Spinal cord (tissue), 10 donors: ENCODE results near the gene PDCD1. TPM values are rescaled to one million over a fixed set of nuclear protein-coding genes. Genes with fewer than 3 reads are reported as not detected.

Experiments used
- DNase-seq, 6 donors: peaks; one replicate each; pipeline versions ENCODE4 v3.0.0 to v3.0.0-alpha.2; 2013 to 2015; ENCODE audit warnings: low spot score in 6 of 6, low read depth in 4 of 6
- H3K27ac ChIP-seq: one replicate; pipeline ENCODE4 v1.5.1; 2013; ENCODE audit warnings: low read depth, low read length, control low read depth
- H3K27me3 ChIP-seq: one replicate; pipeline ENCODE4 v1.6.1; 2013; ENCODE audit warnings: low read length; ENCODE audit not compliant: control insufficient read depth, insufficient read depth
- H3K36me3 ChIP-seq: one replicate; pipeline ENCODE4 v1.6.1; 2013; ENCODE audit warnings: low read length; ENCODE audit not compliant: control insufficient read depth, insufficient read depth
- H3K4me1 ChIP-seq: one replicate; pipeline ENCODE4 v1.6.1; 2013; ENCODE audit warnings: low read length; ENCODE audit not compliant: control insufficient read depth, insufficient read depth
- H3K4me3 ChIP-seq: one replicate; pipeline ENCODE4 v1.5.1; 2013; ENCODE audit warnings: low read depth, low read length, control low read depth
- H3K9me3 ChIP-seq: one replicate; pipeline ENCODE4 v1.6.1; 2013; ENCODE audit warnings: low read length; ENCODE audit not compliant: control insufficient read depth, insufficient read depth
- WGBS: methylation state at CpG from one replicate; pipeline ENCODE4 v1.1.5; 2013; ENCODE audit warnings: missing lambda C conversion rate; ENCODE audit not compliant: insufficient coverage; 5-methylcytosine and 5-hydroxymethylcytosine counted together
- polyA plus RNA-seq, 2 donors: library from polyadenylated mRNA; unstranded; fragments of 120-200 nt; gene quantifications; one replicate each; pipeline ENCODE4 v1.2.1, GENCODE V29; 2013; ENCODE audit not compliant: insufficient read length in 2 of 2
- total RNA-seq, 2 donors: library from RNA; depleted of rRNA in 1 of 2; stranded (reverse); fragments of 120-200 nt in 1 of 2; fragments of >200 nt in 1 of 2; gene quantifications; one replicate each; pipeline versions ENCODE4 v1.2.3 to v1.2.4, GENCODE V29; 2013 to 2014
- donor health status: healthy.

The PDCD1 gene
- total and polyA plus RNA-seq, 4 donors, result 0.06 to 0.20 TPM; not detected in 2

GRCh38 chr2:241902357-241902991 is 43.8 kb upstream of the PDCD1 start:
- Histone ChIP-seq H3K4me3 (no peak overlapping the region), H3K4me1 (peaks cover 51% of the 10 kb centered on the region)
- WGBS, result 42% methylated on average over 36 of the region's 48 CpGs

DNA sequence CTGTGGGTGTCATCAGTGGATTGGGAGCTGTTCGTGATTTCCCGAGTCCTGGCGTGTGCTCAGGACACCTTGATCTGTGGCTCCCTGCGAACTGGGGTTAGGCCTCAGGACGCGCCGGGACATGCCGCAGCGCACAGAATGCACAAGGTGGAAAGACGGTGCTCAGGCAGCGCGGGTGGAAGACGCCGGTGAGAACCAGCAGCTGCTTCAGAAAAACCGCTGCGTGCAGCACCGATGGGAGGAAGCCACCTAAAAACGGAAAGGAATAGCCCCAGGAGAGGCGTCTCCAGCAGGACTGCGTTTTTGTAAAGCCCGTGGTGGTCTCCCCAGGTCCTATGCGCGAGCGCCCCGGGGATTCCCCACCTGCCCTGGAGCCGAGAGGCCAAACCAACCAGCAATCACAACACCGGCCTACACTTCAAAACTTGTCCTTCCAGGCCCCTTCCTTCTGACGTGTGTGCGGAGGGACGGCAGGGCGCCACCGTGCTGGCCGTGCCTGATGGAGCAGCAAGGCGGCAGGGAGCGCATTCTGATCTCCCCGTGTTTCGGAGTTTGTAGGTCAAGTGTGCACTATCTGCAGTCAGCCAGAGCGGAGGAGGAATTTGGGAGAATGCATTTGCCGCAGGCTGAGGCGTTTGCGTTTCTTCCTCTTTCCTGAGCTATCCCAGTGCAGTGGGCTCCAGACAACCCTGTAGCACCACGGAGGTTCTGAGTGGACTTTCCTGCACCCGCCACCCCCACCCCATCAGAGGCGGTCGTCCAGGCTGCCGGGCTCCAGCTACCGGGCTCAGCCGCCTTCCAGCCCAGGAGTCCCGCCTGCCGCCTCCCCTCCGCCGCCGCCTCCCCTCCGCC is 43.0 kb upstream of the PDCD1 start:
- H3K27me3 ChIP-seq, result no peaks in the 10 kb centered on the region
- H3K27ac ChIP-seq, result no peak overlapping the region
- 37% methylated on average over 42 of the region's 54 CpGs for WGBS

More at GRCh38 chr2:241902357-241902991, 43.8 kb upstream of the PDCD1 start:
- Histone ChIP-seq H3K27me3 (no peaks in the 10 kb centered on the region), H3K36me3 (peaks cover 44% of the 10 kb centered on the region), H3K27ac (no peak overlapping the region), H3K9me3 (no peaks in the 10 kb centered on the region)
- DNase-seq, result peak in 1 of 6 donors; percentile 51

DNA sequence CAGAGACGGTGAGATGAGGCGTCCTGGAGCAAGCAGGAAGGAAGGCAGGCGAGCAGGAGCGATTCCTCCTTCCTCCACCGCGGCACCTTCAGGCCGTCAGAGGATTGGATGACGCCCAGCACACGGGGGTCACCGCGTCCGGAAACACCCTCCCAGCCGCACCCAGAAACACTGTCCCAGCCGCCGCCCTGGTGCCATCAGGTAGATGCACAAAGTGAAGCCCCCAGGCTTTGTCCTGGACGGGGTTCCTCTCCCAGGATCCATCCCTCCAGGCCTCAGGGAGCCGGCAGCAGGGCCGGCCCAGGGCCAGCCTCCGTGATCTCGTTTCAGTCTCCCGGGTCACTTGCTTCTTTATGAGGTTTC is 42.3 kb upstream of the PDCD1 start:
- H3K4me1 ChIP-seq, result peaks cover 48% of the 10 kb centered on the region
- H3K4me3 ChIP-seq, result no peak overlapping the region
- no peak for DNase-seq
- H3K9me3 ChIP-seq, result no peaks in the 10 kb centered on the region
- no peak overlapping the region for H3K27ac ChIP-seq
- WGBS, result 93% methylated on average over 18 of the region's 21 CpGs
- H3K27me3 ChIP-seq, result no peaks in the 10 kb centered on the region
- H3K36me3 ChIP-seq, result peaks cover 50% of the 10 kb centered on the region

More for the DNA sequence above, 43.0 kb upstream of the PDCD1 start:
- DNase-seq, result peak in 1 of 6 donors; percentile 77
- Histone ChIP-seq H3K4me3 (peak overlapping the region; percentile 16), H3K9me3 (no peaks in the 10 kb centered on the region), H3K4me1 (peaks cover 51% of the 10 kb centered on the region), H3K36me3 (peaks cover 49% of the 10 kb centered on the region)

- Histone ChIP-seq H3K9me3 (no peaks in the 10 kb centered on the region), H3K36me3 (peaks cover 54% of the 10 kb centered on the region), H3K27ac (no peak overlapping the region), H3K4me3 (no peak overlapping the region), H3K27me3 (no peaks in the 10 kb centered on the region), H3K4me1 (peaks cover 44% of the 10 kb centered on the region)
- peak in 1 of 6 donors; percentile 13 for DNase-seq
- 58% methylated on average over 24 of the region's 32 CpGs for WGBS
Measured at GRCh38 chr2:241900251-241901017, 41.7 kb upstream of the PDCD1 start.

- 93% methylated on average over 26 of the region's 30 CpGs for WGBS
Measured at GRCh38 chr2:241898463-241899270, 40.0 kb upstream of the PDCD1 start.

DNA sequence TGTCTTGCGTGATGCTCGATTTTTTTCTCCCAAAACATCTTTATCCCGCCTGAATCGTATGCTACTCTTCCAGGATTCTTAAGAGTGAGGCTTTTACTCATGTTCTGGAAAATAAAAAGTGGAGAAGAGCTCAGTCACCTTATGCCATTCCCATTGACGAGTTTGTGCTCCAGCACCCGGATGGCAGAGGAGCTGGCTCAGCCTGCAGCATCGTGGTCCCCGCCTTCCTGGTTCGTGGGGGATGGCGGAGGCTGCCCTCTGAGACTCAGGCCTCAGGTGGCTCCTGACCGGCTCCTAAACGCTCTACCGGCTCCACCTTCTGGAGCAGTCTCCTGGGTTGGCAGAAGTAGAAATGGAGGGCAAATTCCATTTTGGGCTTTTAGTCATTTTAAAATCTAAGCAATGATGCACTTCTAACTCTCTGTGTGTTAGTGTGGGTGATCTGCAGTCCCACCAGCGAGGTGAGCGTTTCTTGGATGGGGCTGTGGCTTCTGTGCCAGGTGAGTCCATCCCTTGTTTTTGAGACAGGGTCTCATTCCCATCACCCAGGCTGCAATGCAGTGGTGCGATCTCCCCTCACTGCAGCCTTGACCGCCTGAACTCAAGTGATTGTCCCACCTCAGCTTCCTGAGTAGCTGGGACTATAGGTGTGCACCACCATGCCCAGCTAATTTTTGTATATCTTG is 38.7 kb upstream of the PDCD1 start:
- Histone ChIP-seq H3K27ac (no peak overlapping the region), H3K4me3 (no peak overlapping the region), H3K27me3 (no peaks in the 10 kb centered on the region), H3K36me3 (peaks cover 46% of the 10 kb centered on the region), H3K9me3 (no peaks in the 10 kb centered on the region), H3K4me1 (peaks cover 40% of the 10 kb centered on the region)
- no peak for DNase-seq
- WGBS, result 92% methylated on average over 9 of the region's 17 CpGs

More at GRCh38 chr2:241898463-241899270, 40.0 kb upstream of the PDCD1 start:
- Histone ChIP-seq H3K4me3 (no peak overlapping the region), H3K27me3 (no peaks in the 10 kb centered on the region), H3K27ac (no peak overlapping the region), H3K36me3 (peaks cover 59% of the 10 kb centered on the region), H3K9me3 (no peaks in the 10 kb centered on the region), H3K4me1 (peaks cover 44% of the 10 kb centered on the region)
- no peak for DNase-seq

DNA sequence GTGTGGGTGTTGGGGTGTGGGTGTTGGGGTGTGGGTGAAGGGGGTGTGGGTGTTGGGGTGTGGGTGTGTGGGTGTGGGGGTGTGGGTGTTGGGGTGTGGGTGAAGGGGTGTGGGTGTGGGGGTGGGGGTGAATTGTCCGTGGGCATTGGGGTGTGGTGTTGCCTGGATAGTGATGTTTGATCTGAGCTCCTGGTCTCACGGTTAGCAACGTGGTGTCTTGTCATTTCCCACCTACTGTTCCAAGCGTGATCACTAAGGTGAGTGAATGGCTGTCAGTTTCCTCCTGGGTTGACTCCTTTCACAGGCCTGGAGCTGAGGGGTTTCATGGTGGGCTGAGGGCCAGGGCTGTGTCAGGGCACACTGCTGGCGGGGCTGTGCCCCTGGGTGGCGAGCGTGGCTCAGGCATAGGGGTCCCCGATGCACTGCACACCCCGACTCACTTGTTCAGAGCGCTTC is 38.1 kb upstream of the PDCD1 start:
- DNase-seq, result no peak
- Histone ChIP-seq H3K27ac (no peak overlapping the region), H3K27me3 (no peaks in the 10 kb centered on the region), H3K9me3 (no peaks in the 10 kb centered on the region), H3K36me3 (peaks cover 43% of the 10 kb centered on the region), H3K4me1 (peaks cover 40% of the 10 kb centered on the region), H3K4me3 (no peak overlapping the region)
- 91% methylated on average over 7 of the region's 10 CpGs for WGBS

DNA sequence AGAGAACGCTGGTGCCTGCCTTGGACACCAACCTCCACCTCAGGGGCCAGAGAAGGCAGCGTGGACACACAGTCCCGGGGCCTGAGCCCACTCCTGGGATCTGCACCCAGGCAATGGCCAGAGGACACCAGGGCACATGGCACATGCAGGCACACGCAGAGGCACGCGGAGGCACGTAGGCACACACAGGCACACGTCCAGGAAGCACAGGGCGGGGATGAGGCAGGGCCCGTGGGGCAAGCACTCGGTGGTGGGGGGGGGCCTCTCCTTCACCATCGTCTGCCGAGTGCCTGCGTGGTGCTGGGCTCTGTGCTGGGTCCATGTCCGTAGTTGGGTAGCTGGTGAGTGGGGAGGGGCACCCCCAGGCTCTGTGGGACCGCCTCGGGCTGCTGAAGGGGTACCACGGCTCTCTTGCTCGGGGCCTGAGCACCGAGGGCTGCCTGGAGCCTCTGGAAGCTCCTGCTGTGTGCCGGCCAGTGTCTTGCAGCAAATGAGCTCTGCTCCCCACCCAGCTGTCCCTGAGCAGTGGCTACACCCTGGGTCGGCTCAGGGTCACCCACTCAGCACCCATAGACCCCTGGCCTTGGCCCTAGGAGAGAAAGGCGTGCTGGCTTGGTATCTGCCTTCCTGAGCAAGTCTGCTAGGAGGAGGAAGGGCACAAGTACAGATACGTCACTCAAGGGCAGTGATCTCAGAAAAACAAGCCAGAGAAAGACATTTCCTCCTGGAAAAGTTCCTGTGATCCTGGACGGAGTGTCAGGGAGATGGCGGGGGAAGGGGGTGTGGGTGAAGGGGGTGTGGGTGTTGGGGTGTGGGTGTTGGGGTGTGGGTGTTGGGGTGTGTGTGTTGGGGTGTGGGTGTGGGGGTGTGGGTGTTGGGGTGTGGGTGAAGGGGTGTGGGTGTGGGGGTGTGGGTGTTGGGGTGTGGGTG is 37.3 kb upstream of the PDCD1 start:
- WGBS, result 61% methylated on average over 24 of the region's 26 CpGs
- peak in 1 of 6 donors; percentile 42 for DNase-seq
- no peak overlapping the region for H3K4me3 ChIP-seq
- peaks cover 39% of the 10 kb centered on the region for H3K4me1 ChIP-seq
- no peaks in the 10 kb centered on the region for H3K9me3 ChIP-seq
- H3K27me3 ChIP-seq, result no peaks in the 10 kb centered on the region
- no peak overlapping the region for H3K27ac ChIP-seq
- peaks cover 40% of the 10 kb centered on the region for H3K36me3 ChIP-seq
